Psoas muscle (tissue), 8 donors: ENCODE measurements around the gene CPEB2. TPM values are rescaled to one million over a fixed set of nuclear protein-coding genes. Genes with fewer than 3 reads are reported as not detected.

Source experiments
- ATAC-seq, 4 donors: fragments of 200-7000 bp; cut with Tn5 transposase; one replicate each; pipeline ENCODE4 v1.9.1; 2020; ENCODE audit warnings: moderate library complexity in 3 of 4, mild to moderate bottlenecking in 2 of 4
- DNase-seq, 2 donors: peaks; one replicate each; pipeline ENCODE4 v3.0.0-alpha.2; 2020
- H3K27ac ChIP-seq: fragments of 200-600 bp; one replicate; pipeline ENCODE4 v1.8.0; 2022
- H3K27me3 ChIP-seq, 3 donors: fragments of 200-600 bp in 1 of 3; one replicate each; pipeline versions ENCODE4 v1.6.1 to v1.8.0; 2013 to 2022; ENCODE audit warnings: low read length in 2 of 3, mild to moderate bottlenecking in 2 of 3, moderate library complexity in 1 of 3; ENCODE audit not compliant: insufficient read depth in 3 of 3
- H3K36me3 ChIP-seq, 2 donors: fragments of 200-600 bp in 1 of 2; one replicate each; pipeline versions ENCODE4 v1.6.1 to v1.8.0; 2013 to 2022; ENCODE audit warnings: low read depth in 1 of 2, mild to moderate bottlenecking in 1 of 2, moderate library complexity in 1 of 2; ENCODE audit not compliant: insufficient read depth in 1 of 2
- H3K4me1 ChIP-seq: fragments of 200-600 bp; one replicate; pipeline ENCODE4 v1.8.0; 2022
- H3K4me3 ChIP-seq: fragments of 200-600 bp; one replicate; pipeline ENCODE4 v1.8.0; 2022; ENCODE audit warnings: mild to moderate bottlenecking
- H3K9me3 ChIP-seq: fragments of 200-600 bp; one replicate; pipeline ENCODE4 v1.8.0; 2022
- CTCF ChIP-seq: fragments of 200-600 bp; IDR thresholded peaks from one replicate; pipeline ENCODE4 v1.8.0; 2022; ENCODE audit warnings: antibody characterized with exemption
- WGBS, 3 donors: extraction: QIAGEN DNeasy Blood & Tissue Kit; methylation state at CpG; one replicate each; pipeline versions ENCODE4 v1.1.6 to v1.1.7; 2013; 5-methylcytosine and 5-hydroxymethylcytosine counted together
- intact Hi-C, 2 donors: fragments of 100-400 bp; cut with DNase I; formaldehyde crosslinking; loops; one replicate each; pipeline versions ENCODE4 v1.11.0 to v1.14.2; 2022
- polyA plus RNA-seq, 3 donors: library from polyadenylated mRNA; stranded (reverse); fragments of 200-250 nt; gene quantifications; one replicate each; pipeline ENCODE4 v1.2.3, GENCODE V29; 2013
- total RNA-seq, 4 donors: library from RNA; stranded (reverse); fragmentation: NEBNext Ultra II Directional in 2 of 4; extraction: Animal tissue kit (Norgen Biotek cat#: 25700) in 2 of 4; gene quantifications; one replicate each; pipeline versions ENCODE4 v1.2.1 to v1.2.4, GENCODE V29; 2021 to 2023
- donor health status: healthy with polysubstance abuse.
- donor health status: DM: no; HTN: no; CAD: no; lungs with moderate emphysema.
- donor health status: Bipolar disorder and iron deficiency.
- donor health status: healthy.
- donor health status: DM: yes; HTN: yes; CAD: no.
- donor health status: DM: no; HTN: no; CAD: no.
- donor health status: DM: no; HTN: no; CAD: no.
- donor health status: DM: yes; HTN: yes; CAD: no.

CPEB2 gene
- total and polyA plus RNA-seq, 7 donors, result 2.5 to 14.0 (median 6.0) TPM

- H3K27ac ChIP-seq, result no peak overlapping the region
- H3K9me3 ChIP-seq, result no peaks in the 10 kb centered on the region
- no peak for DNase-seq
- no peaks in the 10 kb centered on the region for H3K4me1 ChIP-seq
- intact Hi-C loops, result no loop called here
- H3K4me3 ChIP-seq, result no peak overlapping the region
- peaks cover 0 to 15% of the 10 kb centered on the region in 2 donors for H3K36me3 ChIP-seq
- no peak for ATAC-seq
- H3K27me3 ChIP-seq, result no peaks in the 10 kb centered on the region
- TF ChIP-seq CTCF, result no peak
Observed at GRCh38 chr4:15035159-15035558, 32.9 kb downstream of the CPEB2 start.

GRCh38 chr4:15037923-15038541, 35.8 kb downstream of the CPEB2 start:
- H3K9me3 ChIP-seq, result no peaks in the 10 kb centered on the region
- H3K27ac ChIP-seq, result no peak overlapping the region
- H3K36me3 ChIP-seq, result peaks cover 0 to 20% of the 10 kb centered on the region in 2 donors
- H3K4me1 ChIP-seq, result no peaks in the 10 kb centered on the region
- DNase-seq, result no peak
- intact Hi-C loops, result no loop called here
- TF ChIP-seq CTCF, result no peak
- no peak for ATAC-seq
- H3K4me3 ChIP-seq, result no peak overlapping the region
- no peaks in the 10 kb centered on the region for H3K27me3 ChIP-seq

- DNase-seq (no peak), ATAC-seq (no peak)
- no peaks in the 10 kb centered on the region for H3K4me1 ChIP-seq
- 75 to 88% (median 84%) methylated on average over 3 of the region's 3 CpGs for WGBS, 3 donors
- no peak overlapping the region for H3K27ac ChIP-seq
- no peaks in the 10 kb centered on the region for H3K9me3 ChIP-seq
- intact Hi-C loops, result no loop called here
- H3K4me3 ChIP-seq, result no peak overlapping the region
- H3K36me3 ChIP-seq, result peaks cover 0 to 6% of the 10 kb centered on the region in 2 donors
- no peaks in the 10 kb centered on the region for H3K27me3 ChIP-seq
- no peak for TF ChIP-seq CTCF
Observed at GRCh38 chr4:15040916-15041463, 38.7 kb downstream of the CPEB2 start.

GRCh38 chr4:15042529-15043167, 40.4 kb downstream of the CPEB2 start:
- no peak for DNase-seq
- Histone ChIP-seq H3K9me3 (no peaks in the 10 kb centered on the region), H3K4me1 (no peaks in the 10 kb centered on the region), H3K27me3 (no peaks in the 10 kb centered on the region), H3K4me3 (no peak overlapping the region), H3K36me3 (peaks cover 0 to 6% of the 10 kb centered on the region in 2 donors), H3K27ac (no peak overlapping the region)
- WGBS, 3 donors, result 79 to 82% (median 80%) methylated on average over 4 of the region's 4 CpGs
- intact Hi-C loops, result no loop called here
- no peak for TF ChIP-seq CTCF
- no peak for ATAC-seq
